Measurements from ENCODE around the gene FAM117B. TPM values are rescaled to one million over a fixed set of nuclear protein-coding genes. Genes with fewer than 3 reads are reported as not detected.

The FAM117B gene
- total and polyA plus RNA-seq, 2 of the 8 experiments (the other 6 are each of a cell fraction or from before 2014, with no cell fraction given): 3.9 to 22.6 TPM

- no peaks in the 10 kb centered on the region for H3K4me1 ChIP-seq (replicated peaks in 1 of 4; ENCODE audit: control insufficient read depth in 3 of 4, insufficient read depth in 4 of 4, low read length in 3 of 4)
- no peak overlapping the region for H3K27ac ChIP-seq (ENCODE audit: low read depth, low read length)
- FAIRE-seq (no peak), DNase-seq (ENCODE audit: low read depth in 1 of 2, low spot score in 2 of 2) (no peak)
- H3K18ac ChIP-seq (ENCODE audit: extremely low read depth, low read length): no peak overlapping the region
- H3K56ac ChIP-seq (replicated peaks; ENCODE audit: insufficient read length, low read depth, low read length): no peak overlapping the region
- no peak overlapping the region for H4K8ac ChIP-seq (ENCODE audit: extremely low read depth, insufficient read depth, low read length)
- H3K79me1 ChIP-seq (ENCODE audit: low read depth, low read length): no peaks in the 10 kb centered on the region; the same call in 1 of the 2 replicates
- H2BK5ac ChIP-seq (ENCODE audit: low read depth, low read length): peak overlapping the region; percentile 18; the same call in 1 of the 2 replicates
- peaks cover 0 to 10% of the 10 kb centered on the region in 2 experiments; a peak in 1 of 4 replicates for H3K9me3 ChIP-seq (ENCODE audit: insufficient read depth in 2 of 2, low read depth in 1 of 2, low read length in 1 of 2)
- no peak overlapping the region for H3K4me2 ChIP-seq (ENCODE audit: insufficient read depth in 1 of 2, low read depth in 2 of 2, low read length in 2 of 2)
- no peaks in the 10 kb centered on the region for H3K23me2 ChIP-seq (ENCODE audit: low read depth, low read length)
- H3K79me2 ChIP-seq (ENCODE audit: control insufficient read depth in 1 of 2, insufficient read depth in 2 of 2, low read length in 2 of 2): peaks cover 5 to 39% of the 10 kb centered on the region in 2 experiments
- no peak overlapping the region for H2BK15ac ChIP-seq (ENCODE audit: low read length)
- H3K36me3 ChIP-seq (ENCODE audit: control insufficient read depth in 2 of 4, insufficient read depth in 4 of 4, low read length in 3 of 4): no peaks in the 10 kb centered on the region
- no peak overlapping the region for H2BK20ac ChIP-seq (ENCODE audit: low read length)
- no peak overlapping the region for H3K14ac ChIP-seq (ENCODE audit: insufficient read length)
- 0 out of 2 replicates have a peak overlapping the region, but pooled peaks have one; percentile 65 for H2AK5ac ChIP-seq (ENCODE audit: low read depth, low read length)
- no peak overlapping the region for H3K4me3 ChIP-seq (ENCODE audit: extremely low read depth in 1 of 4, insufficient read depth in 2 of 4, low read depth in 3 of 4, low read length in 4 of 4)
- ChIA-PET POLR2A (ENCODE audit: partially characterized antibody) (interaction anchor here (0.6 to 1.1 kb wide), 2 partner anchors 68 to 82 kb away, joined by 3 read pairs; no protein-coding TSS in a partner anchor), CTCF (ENCODE audit: partially characterized antibody) (interaction anchor here (1.5 kb wide), 1 partner anchor 129 kb away, joined by 5 read pairs; no protein-coding TSS in a partner anchor)
- no peak overlapping the region for H2AFZ ChIP-seq (ENCODE audit: low read length)
- H3K4ac ChIP-seq (replicated peaks; ENCODE audit: insufficient read length, low read depth, low read length): no peak overlapping the region
- H3K23ac ChIP-seq (ENCODE audit: insufficient read length): no peak overlapping the region
- no peak overlapping the region for H4K5ac ChIP-seq (ENCODE audit: insufficient read length, low read depth, low read length)
- H4K91ac ChIP-seq (replicated peaks; ENCODE audit: insufficient read length, low read length): no peak overlapping the region
- WGBS, 2 experiments (ENCODE audit: extremely low coverage in 1 of 2, insufficient coverage in 1 of 2, insufficient read length in 1 of 2, insufficient replicate concordance in 2 of 2, low coverage in 1 of 2, low lambda C conversion rate in 2 of 2, missing lambda C conversion rate in 1 of 2): 90% methylated on average over 3 of the region's 3 CpGs; no CpG with 5 or more reads in 1 of the 2 experiments
- H2BK12ac ChIP-seq (ENCODE audit: low read depth, low read length): no peak overlapping the region
- no peaks in the 10 kb centered on the region for H4K20me1 ChIP-seq (replicated peaks in 1 of 2; ENCODE audit: control insufficient read depth in 1 of 2, insufficient read depth in 2 of 2, low read length in 2 of 2)
- no peak overlapping the region for H3K9ac ChIP-seq (replicated peaks in 1 of 4; ENCODE audit: extremely low read depth in 1 of 4, low read depth in 3 of 4, low read length in 3 of 4)
- H2BK120ac ChIP-seq (replicated peaks; ENCODE audit: low read depth, low read length): no peak overlapping the region
- no peaks in the 10 kb centered on the region for H3K27me3 ChIP-seq (replicated peaks in 1 of 4; ENCODE audit: control insufficient read depth in 3 of 4, extremely low read depth in 1 of 4, insufficient read depth in 3 of 4, low read length in 3 of 4)
- TF ChIP-seq KDM1A (IDR thresholded peaks at IDR 0.05; ENCODE audit: borderline replicate concordance, low read length) (no peak), FOSL1 (IDR thresholded peaks at IDR 0.05; ENCODE audit: insufficient read depth, low read depth, low read length) (no peak), BRCA1 (IDR thresholded peaks at IDR 0.05; ENCODE audit: low read depth, low read length) (no peak), CHD1 (IDR thresholded peaks at IDR 0.05; ENCODE audit: low read depth, low read length) (no peak), CREB1 (IDR thresholded peaks at IDR 0.05) (no peak), ATF2 (IDR thresholded peaks at IDR 0.05; ENCODE audit: low read length) (no peak), HDAC6 (IDR thresholded peaks at IDR 0.05; ENCODE audit: low read depth, low read length) (no peak), RXRA (IDR thresholded peaks at IDR 0.05; ENCODE audit: insufficient read depth, low read depth, low read length) (no peak), CHD2 (IDR thresholded peaks at IDR 0.05; ENCODE audit: low read length) (no peak), POLR2AphosphoS5 (IDR thresholded peaks at IDR 0.05; ENCODE audit: low read depth, low read length) (no peak), E2F6 (IDR thresholded peaks at IDR 0.05) (no peak)
Measured at GRCh38 chr2:202717598-202718310, 83.0 kb downstream of the FAM117B start.

All from H1 (cell line).